WERI-Rb-1 (cell line): Measurements from ENCODE around the gene ELN.

Experiments
- DNase-seq: peaks from one replicate; pipeline ENCODE4 v3.0.0-alpha.2; 2020
- H3K27ac ChIP-seq: fragments of 250-450 bp; sonication (Bioruptor Pico); 2 replicates; pipeline ENCODE4 v1.5.1; 2020; ENCODE audit warnings: mild to moderate bottlenecking, moderate library complexity
- H3K27me3 ChIP-seq: fragments of 250-450 bp; sonication (Bioruptor Pico); 2 replicates; pipeline ENCODE4 v1.5.1; 2021; ENCODE audit warnings: mild to moderate bottlenecking, low read depth, moderate library complexity; ENCODE audit not compliant: insufficient read depth, severe bottlenecking
- H3K36me3 ChIP-seq: fragments of 250-450 bp; sonication (Bioruptor Pico); 2 replicates; pipeline ENCODE4 v1.5.1; 2020; ENCODE audit warnings: mild to moderate bottlenecking, moderate library complexity
- H3K4me3 ChIP-seq: 2 replicates; pipeline ENCODE4 v1.5.1; 2011; ENCODE audit warnings: low read depth, mild to moderate bottlenecking, control low read depth, low read length
- H3K9me3 ChIP-seq: fragments of 250-450 bp; sonication (Bioruptor Pico); 2 replicates; pipeline ENCODE4 v1.5.1; 2021; ENCODE audit warnings: mild to moderate bottlenecking, moderate library complexity; ENCODE audit not compliant: severe bottlenecking
- CTCF ChIP-seq: IDR thresholded peaks from 2 replicates; pipeline ENCODE4 v1.5.1; 2011; ENCODE audit warnings: low read depth, mild to moderate bottlenecking, control low read depth, inconsistent platforms, low read length

The ELN gene

DNA sequence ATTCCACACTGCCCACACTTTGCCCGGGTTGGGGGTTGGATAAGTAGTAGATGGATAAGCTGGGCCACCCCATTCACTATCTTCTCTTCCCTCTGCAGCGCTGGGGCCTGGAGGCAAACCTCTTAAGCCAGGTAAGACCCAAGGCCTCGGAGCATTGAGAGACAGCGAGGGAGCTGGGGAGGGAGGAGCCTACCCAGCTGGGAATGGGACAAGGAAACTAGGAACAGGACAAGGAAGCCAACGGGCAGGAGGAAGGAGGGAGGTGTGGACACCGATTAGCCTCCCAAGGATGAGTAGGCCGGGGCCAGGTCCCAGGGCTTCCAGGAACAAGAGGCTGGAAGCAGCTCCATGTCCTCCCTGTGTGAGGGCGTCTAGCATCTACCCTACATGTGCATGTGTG is 9.6 kb downstream of the ELN start:
- H3K27me3 ChIP-seq = no peaks in the 10 kb centered on the region
- 0 out of 2 replicates have a peak overlapping the region, but pooled peaks have one; percentile 13 for H3K27ac ChIP-seq
- H3K9me3 ChIP-seq = no peaks in the 10 kb centered on the region
- no peaks in the 10 kb centered on the region for H3K36me3 ChIP-seq
- no peak for TF ChIP-seq CTCF
- no peak for DNase-seq
- no peak overlapping the region for H3K4me3 ChIP-seq

DNA sequence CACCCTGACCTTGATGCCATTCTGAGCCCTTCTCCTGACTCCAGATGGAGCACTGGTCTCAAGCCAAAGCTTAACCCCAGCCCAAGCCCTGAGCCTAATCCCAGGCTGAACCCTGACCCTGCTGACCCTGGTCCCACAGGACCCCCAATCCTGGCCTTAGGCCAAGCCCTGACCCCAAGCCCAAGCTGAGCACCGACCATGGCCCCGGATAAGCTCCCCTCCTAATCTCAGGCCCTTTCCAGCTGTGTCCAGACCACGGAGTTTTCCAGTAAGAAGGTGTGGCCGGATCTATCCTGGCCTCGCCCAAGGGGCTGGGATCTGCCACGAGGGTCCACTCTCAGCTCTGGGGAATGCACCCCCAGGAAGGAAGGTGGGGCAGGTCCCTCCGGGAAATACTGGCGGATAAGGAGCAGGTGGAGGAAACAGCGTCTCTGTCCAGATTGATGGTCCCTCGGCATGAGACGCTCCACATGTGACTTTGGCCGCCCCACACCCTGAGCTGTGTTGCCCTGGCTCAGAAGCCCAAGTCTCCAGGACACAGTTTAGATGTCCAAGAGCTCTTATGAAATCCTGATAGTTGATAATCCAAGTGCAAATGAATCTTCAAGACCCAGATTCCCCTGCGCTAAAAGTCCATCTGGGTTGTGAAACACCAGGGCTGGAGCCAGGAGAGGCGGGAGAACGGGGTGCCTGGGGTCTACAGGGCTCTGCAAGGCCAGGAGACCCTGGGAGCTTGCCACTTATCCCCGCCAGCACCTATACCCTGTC is 10.4 kb downstream of the ELN start:
- no peak for TF ChIP-seq CTCF
- no peak for DNase-seq

DNA sequence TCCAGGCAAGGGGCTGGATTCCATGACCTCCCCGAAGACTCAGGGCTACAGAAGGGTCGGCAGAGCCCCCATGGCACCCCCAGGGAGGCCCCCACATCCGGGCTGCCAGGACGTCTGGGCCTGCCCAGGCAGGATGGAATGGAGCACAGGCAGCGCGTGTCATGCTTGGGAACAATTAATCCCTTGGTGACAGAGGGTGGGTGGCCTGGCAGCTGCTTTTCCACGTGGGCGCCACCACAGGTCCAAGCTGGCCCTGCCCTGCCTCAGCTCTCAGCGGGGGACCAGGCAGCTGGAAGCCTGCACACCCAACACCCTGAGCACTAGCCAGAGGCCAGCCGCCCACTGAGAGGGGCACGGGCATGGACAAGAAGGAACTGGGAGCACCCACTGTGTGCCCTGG is 11.4 kb downstream of the ELN start:
- Histone ChIP-seq H3K4me3 (no peak overlapping the region), H3K27me3 (no peaks in the 10 kb centered on the region), H3K9me3 (no peaks in the 10 kb centered on the region), H3K27ac (no peak overlapping the region), H3K36me3 (no peaks in the 10 kb centered on the region)
- no peak for TF ChIP-seq CTCF
- no peak for DNase-seq

More for the DNA sequence above, 10.4 kb downstream of the ELN start:
- no peak overlapping the region for H3K4me3 ChIP-seq
- H3K36me3 ChIP-seq = no peaks in the 10 kb centered on the region
- H3K9me3 ChIP-seq = no peaks in the 10 kb centered on the region
- H3K27ac ChIP-seq = no peak overlapping the region
- H3K27me3 ChIP-seq = no peaks in the 10 kb centered on the region

GRCh38 chr7:74040101-74040790 is 12.3 kb downstream of the ELN start:
- Histone ChIP-seq H3K4me3 (no peak overlapping the region), H3K36me3 (no peaks in the 10 kb centered on the region), H3K27ac (no peak overlapping the region), H3K9me3 (no peaks in the 10 kb centered on the region), H3K27me3 (no peaks in the 10 kb centered on the region)
- no peak for TF ChIP-seq CTCF
- no peak for DNase-seq

DNA sequence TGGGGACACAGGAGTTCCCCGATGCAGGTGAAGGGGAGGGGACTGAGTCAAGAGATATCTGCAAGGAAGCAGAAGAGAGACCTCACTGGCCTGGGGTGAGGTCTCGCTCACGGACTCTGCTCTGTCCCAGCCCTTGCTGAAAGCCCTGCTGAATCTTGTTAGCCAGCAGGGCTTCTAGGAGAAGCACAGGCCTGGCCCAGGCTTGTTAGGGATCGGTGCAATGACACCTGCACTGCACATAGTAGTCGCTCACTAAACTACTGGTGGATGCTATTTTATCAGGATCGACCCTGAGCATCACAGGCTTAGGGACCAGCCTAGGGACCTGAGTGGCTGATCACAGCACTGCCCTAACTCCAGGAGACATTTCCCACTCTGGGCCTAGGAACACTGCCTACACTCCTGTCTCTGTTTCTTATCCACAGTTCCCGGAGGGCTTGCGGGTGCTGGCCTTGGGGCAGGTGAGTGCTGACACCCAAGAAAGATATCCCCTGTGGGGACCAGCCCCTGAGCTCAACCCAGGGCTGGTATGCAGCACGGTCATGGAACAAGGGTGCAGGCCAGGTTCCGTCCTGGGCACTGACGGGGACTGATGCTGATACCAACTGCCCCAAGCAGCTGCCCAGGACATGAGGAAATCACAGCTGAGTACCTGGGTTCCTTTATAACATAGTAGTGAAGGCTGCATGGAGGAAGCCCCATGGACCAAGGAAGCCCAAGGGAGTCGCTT is 13.0 kb downstream of the ELN start:
- Histone ChIP-seq H3K9me3 (no peaks in the 10 kb centered on the region), H3K27me3 (no peaks in the 10 kb centered on the region), H3K4me3 (no peak overlapping the region), H3K27ac (no peak overlapping the region), H3K36me3 (no peaks in the 10 kb centered on the region)
- DNase-seq = no peak
- TF ChIP-seq CTCF = no peak
